ENCODE data around the gene YWHAG.
"Not testable (repeated sequence)": the region's sequence is repeated elsewhere in the genome, so short reads cannot be mapped to it uniquely, and the experiment has no call there.

Gene YWHAG

GRCh38 chr7:76377186-76377918 lies 18.6 kb upstream of the YWHAG start:
- no peak for DNase-seq (ENCODE audit: low spot score)

- no peak for DNase-seq (ENCODE audit: low spot score)
Measured at GRCh38 chr7:76375251-76375650, 16.5 kb upstream of the YWHAG start.

- no peak for DNase-seq (ENCODE audit: low spot score)
Measured at GRCh38 chr7:76372984-76373833, 14.4 kb upstream of the YWHAG start.

GRCh38 chr7:76371396-76371795 lies 12.6 kb upstream of the YWHAG start:
- no peak for DNase-seq (ENCODE audit: low spot score)

- no peak for DNase-seq (ENCODE audit: low spot score)
Measured at GRCh38 chr7:76369018-76369417, 10.2 kb upstream of the YWHAG start.

- no peak for DNase-seq (ENCODE audit: low spot score)
Measured at GRCh38 chr7:76368190-76368589, 9.4 kb upstream of the YWHAG start.

GRCh38 chr7:76364198-76364584 lies 5.4 kb upstream of the YWHAG start:
- no peak for DNase-seq (ENCODE audit: low spot score)

GRCh38 chr7:76363754-76364153 lies 5.0 kb upstream of the YWHAG start:
- DNase-seq (ENCODE audit: low spot score) = not testable (repeated sequence)

- DNase-seq (ENCODE audit: low spot score) = no peak
Measured at GRCh38 chr7:76359978-76360638, 1.3 kb upstream of the YWHAG start.

GRCh38 chr7:76359111-76359977 lies 553 bp upstream of the YWHAG start:
- peak; percentile 99 for DNase-seq (ENCODE audit: low spot score)

- no peak for DNase-seq (ENCODE audit: low spot score)
Measured at GRCh38 chr7:76358011-76358480, 745 bp downstream of the YWHAG start.

GRCh38 chr7:76357475-76358010 lies 1.2 kb downstream of the YWHAG start:
- DNase-seq (ENCODE audit: low spot score) = no peak

GRCh38 chr7:76356823-76357222 lies 2.0 kb downstream of the YWHAG start:
- no peak for DNase-seq (ENCODE audit: low spot score)

- no peak for DNase-seq (ENCODE audit: low spot score)
Measured at GRCh38 chr7:76356115-76356514, 2.7 kb downstream of the YWHAG start.

- no peak for DNase-seq (ENCODE audit: low spot score)
Measured at GRCh38 chr7:76354981-76355730, 3.6 kb downstream of the YWHAG start.

GRCh38 chr7:76354516-76354915 lies 4.3 kb downstream of the YWHAG start:
- DNase-seq (ENCODE audit: low spot score) = no peak

- no peak for DNase-seq (ENCODE audit: low spot score)
Measured at GRCh38 chr7:76353744-76354143, 5.0 kb downstream of the YWHAG start.

GRCh38 chr7:76352193-76352592 lies 6.6 kb downstream of the YWHAG start:
- DNase-seq (ENCODE audit: low spot score) = no peak

- no peak for DNase-seq (ENCODE audit: low spot score)
Measured at GRCh38 chr7:76351372-76351771, 7.4 kb downstream of the YWHAG start.

- no peak for DNase-seq (ENCODE audit: low spot score)
Measured at GRCh38 chr7:76349313-76349885, 9.4 kb downstream of the YWHAG start.
